ENCODE data around the gene GRIK3.
"Not testable (repeated sequence)": the region's sequence is repeated elsewhere in the genome, so short reads cannot be mapped to it uniquely, and the experiment has no call there.

The GRIK3 gene

GRCh38 chr1:36900128-36900527 is 134.2 kb downstream of the GRIK3 start:
- DNase-seq, result no peak

GRCh38 chr1:36897813-36898212 is 136.5 kb downstream of the GRIK3 start:
- not testable (repeated sequence) for DNase-seq

GRCh38 chr1:36894824-36895223 is 139.5 kb downstream of the GRIK3 start:
- no peak for DNase-seq

- no peak for DNase-seq
Measured at GRCh38 chr1:36890776-36891175, 143.5 kb downstream of the GRIK3 start.

- no peak for DNase-seq
Measured at GRCh38 chr1:36889478-36890226, 144.7 kb downstream of the GRIK3 start.

GRCh38 chr1:36888811-36889477 is 145.4 kb downstream of the GRIK3 start:
- no peak for DNase-seq

- DNase-seq, result no peak
Measured at GRCh38 chr1:36885540-36886357, 148.6 kb downstream of the GRIK3 start.

- no peak for DNase-seq
Measured at GRCh38 chr1:36884801-36885200, 149.5 kb downstream of the GRIK3 start.

GRCh38 chr1:36884029-36884701 is 150.2 kb downstream of the GRIK3 start:
- DNase-seq, result no peak

GRCh38 chr1:36883315-36883949 is 150.9 kb downstream of the GRIK3 start:
- DNase-seq, result no peak

GRCh38 chr1:36882536-36883285 is 151.6 kb downstream of the GRIK3 start:
- no peak for DNase-seq

GRCh38 chr1:36881541-36881940 is 152.8 kb downstream of the GRIK3 start:
- no peak for DNase-seq

GRCh38 chr1:36881068-36881405 is 153.3 kb downstream of the GRIK3 start:
- no peak for DNase-seq

GRCh38 chr1:36880155-36881067 is 153.9 kb downstream of the GRIK3 start:
- DNase-seq, result no peak

GRCh38 chr1:36879613-36880012 is 154.7 kb downstream of the GRIK3 start:
- no peak for DNase-seq

GRCh38 chr1:36876990-36877389 is 157.3 kb downstream of the GRIK3 start:
- no peak for DNase-seq

- no peak for DNase-seq
Measured at GRCh38 chr1:36874271-36875060, 159.8 kb downstream of the GRIK3 start.

GRCh38 chr1:36872858-36873257 is 161.5 kb downstream of the GRIK3 start:
- no peak for DNase-seq

- DNase-seq, result no peak
Measured at GRCh38 chr1:36872126-36872754, 162.1 kb downstream of the GRIK3 start.
